Suprapubic skin (tissue), 4 donors: Measurements from ENCODE around the gene CRYL1. TPM values are rescaled to one million over a fixed set of nuclear protein-coding genes. Genes with fewer than 3 reads are reported as not detected.

Experiments used
- DNase-seq, 2 donors: peaks; one replicate each; pipeline ENCODE4 v3.0.0-alpha.2; 2019; ENCODE audit warnings: low spot score in 2 of 2
- H3K27ac ChIP-seq: fragments of 200-600 bp; sonication (generic); one replicate; pipeline ENCODE4 v1.5.1; 2019
- H3K27me3 ChIP-seq: fragments of 200-600 bp; sonication (generic); one replicate; pipeline ENCODE4 v1.5.1; 2019
- H3K36me3 ChIP-seq: fragments of 200-600 bp; sonication (generic); one replicate; pipeline ENCODE4 v1.5.1; 2019
- H3K4me1 ChIP-seq: fragments of 200-600 bp; sonication (generic); one replicate; pipeline ENCODE4 v1.5.1; 2019
- H3K4me3 ChIP-seq: fragments of 200-600 bp; sonication (generic); one replicate; pipeline ENCODE4 v1.5.1; 2019; ENCODE audit warnings: mild to moderate bottlenecking
- H3K9me3 ChIP-seq: fragments of 200-600 bp; sonication (generic); one replicate; pipeline ENCODE4 v1.5.1; 2019
- CTCF ChIP-seq, 2 donors: fragments of 200-600 bp in 1 of 2; fragments of 450-650 bp in 1 of 2; sonication (generic) in 1 of 2; IDR thresholded peaks; one replicate each; pipeline ENCODE4 v1.5.1; 2016 to 2019; ENCODE audit warnings: antibody characterized with exemption in 2 of 2, mild to moderate bottlenecking in 1 of 2, moderate library complexity in 1 of 2
- EP300 ChIP-seq: sonication (generic); formaldehyde crosslinking; IDR thresholded peaks from one replicate; pipeline ENCODE4 v1.6.1; 2017; ENCODE audit warnings: antibody characterized with exemption
- POLR2A ChIP-seq, 2 donors: fragments of 450-650 bp; IDR thresholded peaks; one replicate each; pipeline ENCODE4 v1.6.1; 2017; ENCODE audit warnings: antibody characterized with exemption in 2 of 2, mild to moderate bottlenecking in 2 of 2, moderate library complexity in 2 of 2
- POLR2AphosphoS5 ChIP-seq, 3 donors: sonication (generic); formaldehyde crosslinking; IDR thresholded peaks; one replicate each; pipeline ENCODE4 v1.6.1; 2017; ENCODE audit warnings: antibody characterized with exemption in 3 of 3
- WGBS: methylation state at CpG from one replicate; pipeline ENCODE4 v1.1.5; 2018; 5-methylcytosine and 5-hydroxymethylcytosine counted together
- total RNA-seq, 4 donors: library from RNA; depleted of rRNA; stranded (reverse); fragments of >200 nt; gene quantifications; one replicate each; pipeline ENCODE4 v1.1.0, GENCODE V29; 2016

The CRYL1 gene
- total RNA-seq, 4 donors from 2014 or later: 15.9 to 20.1 (median 18.4) TPM

- H3K36me3 ChIP-seq: no peaks in the 10 kb centered on the region
- no peak overlapping the region for H3K27ac ChIP-seq
- no peak for DNase-seq
- TF ChIP-seq POLR2A (IDR thresholded peaks at IDR 0.05) (no peak), EP300 (no peak), CTCF (IDR thresholded peaks at IDR 0.05) (no peak), POLR2AphosphoS5 (IDR thresholded peaks at IDR 0.05) (no peak)
- H3K4me1 ChIP-seq: no peaks in the 10 kb centered on the region
- no peaks in the 10 kb centered on the region for H3K27me3 ChIP-seq
- WGBS: 95% methylated on average over 23 of the region's 26 CpGs
- H3K4me3 ChIP-seq: no peak overlapping the region
- H3K9me3 ChIP-seq: no peaks in the 10 kb centered on the region
These were observed 130.4 kb downstream of the CRYL1 start for GRCh38 chr13:20395061-20395916.

GRCh38 chr13:20394506-20394905 is 131.2 kb downstream of the CRYL1 start:
- 88% methylated on average over 29 of the region's 30 CpGs for WGBS
- no peaks in the 10 kb centered on the region for H3K9me3 ChIP-seq
- H3K4me3 ChIP-seq: no peak overlapping the region
- no peaks in the 10 kb centered on the region for H3K4me1 ChIP-seq
- H3K36me3 ChIP-seq: no peaks in the 10 kb centered on the region
- DNase-seq: no peak
- no peak overlapping the region for H3K27ac ChIP-seq
- TF ChIP-seq EP300 (no peak), CTCF (IDR thresholded peaks at IDR 0.05) (no peak), POLR2A (IDR thresholded peaks at IDR 0.05) (no peak), POLR2AphosphoS5 (IDR thresholded peaks at IDR 0.05) (no peak)
- H3K27me3 ChIP-seq: no peaks in the 10 kb centered on the region

GRCh38 chr13:20394169-20394501 is 131.5 kb downstream of the CRYL1 start:
- Histone ChIP-seq H3K4me3 (no peak overlapping the region), H3K36me3 (no peaks in the 10 kb centered on the region), H3K4me1 (no peaks in the 10 kb centered on the region), H3K27ac (no peak overlapping the region), H3K9me3 (no peaks in the 10 kb centered on the region), H3K27me3 (no peaks in the 10 kb centered on the region)
- TF ChIP-seq POLR2AphosphoS5 (IDR thresholded peaks at IDR 0.05): no peak
- DNase-seq: no peak
- 92% methylated on average over 8 of the region's 8 CpGs for WGBS

- Histone ChIP-seq H3K36me3 (no peaks in the 10 kb centered on the region), H3K4me3 (no peak overlapping the region), H3K27ac (no peak overlapping the region), H3K9me3 (no peaks in the 10 kb centered on the region), H3K27me3 (no peaks in the 10 kb centered on the region), H3K4me1 (peaks cover under 1% of the 10 kb centered on the region)
- no peak for TF ChIP-seq POLR2AphosphoS5 (IDR thresholded peaks at IDR 0.05)
- TF ChIP-seq EP300: no peak
- TF ChIP-seq CTCF (IDR thresholded peaks at IDR 0.05): no peak
- no peak for TF ChIP-seq POLR2A (IDR thresholded peaks at IDR 0.05)
- 96% methylated on average over 10 of the region's 10 CpGs for WGBS
- DNase-seq: no peak
These were observed 132.1 kb downstream of the CRYL1 start for GRCh38 chr13:20393273-20394168.

- Histone ChIP-seq H3K9me3 (no peaks in the 10 kb centered on the region), H3K36me3 (no peaks in the 10 kb centered on the region), H3K27me3 (no peaks in the 10 kb centered on the region), H3K27ac (no peak overlapping the region), H3K4me3 (no peak overlapping the region), H3K4me1 (peaks cover 11% of the 10 kb centered on the region)
- no peak for DNase-seq
- TF ChIP-seq EP300: no peak
- TF ChIP-seq CTCF (IDR thresholded peaks at IDR 0.05): no peak
- TF ChIP-seq POLR2A (IDR thresholded peaks at IDR 0.05): no peak
- TF ChIP-seq POLR2AphosphoS5 (IDR thresholded peaks at IDR 0.05): no peak
- 95% methylated on average over 4 of the region's 4 CpGs for WGBS
These were observed 133.1 kb downstream of the CRYL1 start for GRCh38 chr13:20392530-20392929.
